ENCODE results near the gene NPTX2. TPM values are rescaled to one million over a fixed set of nuclear protein-coding genes. Genes with fewer than 3 reads are reported as not detected.

The NPTX2 gene
- total RNA-seq, 4 donors from 2014 or later = 1.0 to 11.0 (median 6.7) TPM

DNA sequence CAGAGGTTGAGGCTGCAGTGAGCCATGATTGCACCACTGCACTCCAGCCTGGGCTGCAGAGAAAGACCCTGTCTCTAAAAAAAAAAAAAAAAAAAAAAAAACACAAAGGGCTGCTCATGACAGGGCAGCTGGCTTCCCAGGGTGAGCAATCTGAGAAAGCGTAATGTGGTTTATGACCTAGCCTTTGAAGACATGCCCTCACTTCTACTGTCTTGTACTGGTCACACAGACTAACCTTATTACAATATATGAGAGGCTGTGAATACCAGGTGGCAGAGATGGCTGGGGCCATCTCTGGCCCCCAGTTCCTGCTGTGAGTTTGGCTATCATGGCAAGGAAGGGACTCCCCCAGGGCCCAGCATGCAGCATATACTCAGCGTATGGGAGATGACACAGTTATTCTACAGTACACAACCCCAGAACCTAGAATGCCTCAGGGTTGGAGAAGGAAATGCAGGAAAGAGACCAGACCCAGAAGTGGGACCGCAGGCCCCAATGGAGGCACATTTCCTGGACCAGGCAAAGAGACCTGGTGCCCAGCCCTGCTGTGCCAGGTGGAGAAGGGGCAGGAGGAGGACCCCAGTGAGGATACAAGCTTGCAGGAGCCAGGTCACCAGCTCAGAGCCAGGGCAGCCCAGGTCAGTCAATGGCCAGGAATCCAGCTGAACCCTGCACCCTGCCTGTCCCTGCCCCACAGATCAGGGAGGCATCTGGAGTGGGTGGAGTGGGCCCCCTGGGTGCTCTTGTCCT lies 26.3 kb downstream of the NPTX2 start:
- no peak for TF ChIP-seq CTCF (IDR thresholded peaks at IDR 0.05; ENCODE audit: low read depth)

- no peak for TF ChIP-seq CTCF (IDR thresholded peaks at IDR 0.05; ENCODE audit: low read depth)
Measured at GRCh38 chr7:98646465-98646864, 29.4 kb downstream of the NPTX2 start.

GRCh38 chr7:98647326-98647725 lies 30.2 kb downstream of the NPTX2 start:
- no peak for TF ChIP-seq CTCF (IDR thresholded peaks at IDR 0.05; ENCODE audit: low read depth)

GRCh38 chr7:98651760-98652159 lies 34.7 kb downstream of the NPTX2 start:
- no peak for TF ChIP-seq CTCF (IDR thresholded peaks at IDR 0.05; ENCODE audit: low read depth)

DNA sequence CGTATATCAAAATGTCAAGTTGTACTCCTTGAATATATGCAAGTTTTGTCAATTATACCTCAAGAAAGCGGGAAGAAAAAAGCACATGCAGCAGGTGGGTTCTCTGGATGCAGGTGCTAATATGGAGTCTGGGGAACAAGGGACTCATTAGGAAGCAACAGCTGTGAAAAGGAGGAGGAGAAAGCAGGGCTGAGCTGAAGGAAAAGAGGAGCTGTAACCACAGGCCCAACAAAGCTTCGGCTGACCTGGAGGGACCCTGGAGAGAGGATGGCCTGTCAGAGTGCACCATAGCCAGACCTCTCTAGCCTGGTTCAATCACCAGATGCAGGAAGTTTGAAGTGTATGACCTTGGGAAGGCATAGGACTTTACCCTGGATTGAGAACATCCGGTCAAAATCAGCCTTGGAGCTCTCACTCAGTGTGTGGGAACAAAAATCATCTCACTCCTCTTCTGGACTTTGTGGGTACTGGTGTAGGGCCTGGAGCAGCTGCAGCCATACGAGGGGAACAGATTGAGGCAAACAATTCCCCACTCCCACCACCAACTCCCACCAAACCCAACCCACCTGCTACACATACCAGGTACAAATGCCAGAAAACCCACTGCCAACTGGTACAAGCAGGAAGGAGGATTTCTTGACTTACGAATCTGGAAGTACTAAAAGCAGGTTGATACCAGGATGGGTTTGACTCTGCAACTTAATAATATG lies 36.7 kb downstream of the NPTX2 start:
- TF ChIP-seq CTCF (IDR thresholded peaks at IDR 0.05; ENCODE audit: low read depth) = no peak

DNA sequence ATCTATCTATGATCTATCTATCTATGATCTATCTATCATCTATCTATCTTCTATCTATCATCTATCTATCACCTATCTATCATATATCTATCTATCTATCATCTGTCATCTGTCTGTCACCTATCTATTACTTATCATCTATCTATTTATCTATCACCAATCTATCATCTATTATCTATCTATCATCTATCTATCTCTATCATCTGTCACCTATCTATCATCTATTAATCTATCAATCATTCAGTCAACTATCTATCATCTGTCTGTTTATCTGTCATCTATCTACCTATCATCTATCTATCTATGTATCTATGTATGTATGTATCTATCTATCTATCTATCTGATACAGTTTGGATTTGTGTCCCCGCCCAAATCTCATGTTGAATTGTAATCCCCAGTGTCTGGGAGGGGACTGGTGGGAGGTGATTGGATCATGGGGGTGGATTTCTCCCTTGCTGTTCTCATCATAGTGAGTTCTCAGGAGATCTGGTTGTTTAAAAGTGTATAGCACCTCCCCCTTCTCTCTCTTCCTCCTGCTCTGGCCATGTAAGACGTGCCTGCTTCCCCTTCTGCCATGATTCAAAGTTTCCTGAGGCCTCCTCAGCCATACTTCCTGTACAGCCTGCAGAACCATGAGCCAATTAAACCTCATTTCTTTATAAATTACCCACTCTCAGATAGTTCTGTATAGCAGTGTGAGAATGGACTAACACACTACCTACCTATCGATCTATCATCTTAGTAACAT lies 37.6 kb downstream of the NPTX2 start:
- TF ChIP-seq CTCF (IDR thresholded peaks at IDR 0.05; ENCODE audit: low read depth) = no peak

GRCh38 chr7:98655611-98656010 lies 38.5 kb downstream of the NPTX2 start:
- no peak for TF ChIP-seq CTCF (IDR thresholded peaks at IDR 0.05; ENCODE audit: low read depth)
